GM19455 (cell line): Measurements from ENCODE around the gene KHNYN.
"Not testable (repeated sequence)": the region's sequence is repeated elsewhere in the genome, so short reads cannot be mapped to it uniquely, and the experiment has no call there.

Source experiments
- ATAC-seq: cut with Tn5 transposase; IDR thresholded peaks from one replicate; pipeline ENCODE4 v1.9.1; 2021; ENCODE audit not compliant: unreplicated experiment

The KHNYN gene

DNA sequence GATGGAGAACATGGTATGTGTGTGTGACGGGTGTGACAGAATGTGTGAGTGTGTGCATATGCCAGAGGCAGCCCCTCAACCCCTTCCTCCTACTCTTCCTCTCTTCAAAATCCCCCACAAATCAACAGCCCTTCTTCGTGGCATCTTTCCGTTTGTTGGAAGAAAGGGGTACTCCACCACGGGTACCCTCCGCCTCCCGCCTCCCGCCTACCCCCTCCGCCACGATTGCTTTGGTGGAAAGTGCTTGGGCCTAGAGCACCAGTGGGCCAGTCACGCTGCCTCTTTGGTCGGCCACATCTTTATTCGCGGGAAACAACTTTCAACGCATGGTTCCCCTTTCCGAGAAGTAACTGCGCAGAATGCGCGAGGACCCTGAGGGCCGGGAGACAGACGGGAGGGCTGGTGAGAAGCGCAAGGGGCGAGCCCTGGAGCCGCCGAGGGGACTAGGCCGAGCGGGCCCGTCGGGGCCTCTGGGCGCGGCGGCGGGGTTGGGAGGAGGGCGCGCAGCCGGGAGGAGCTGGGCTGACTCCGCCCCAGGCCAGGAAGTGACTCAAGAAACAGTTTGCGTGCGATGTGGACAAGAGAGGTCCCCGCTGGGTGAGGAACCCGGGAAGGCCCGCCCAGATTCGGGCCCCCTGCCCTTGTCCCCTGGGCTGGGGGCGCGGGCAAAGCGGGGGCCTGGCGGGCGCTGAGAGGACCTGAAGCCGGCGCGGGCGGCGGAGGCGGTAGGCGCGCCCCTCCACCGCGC, at the start of gene KHNYN, which contains the start of gene CBLN3:
TSS of gene KHNYN (plus strand) at position 560 of the 748 bp plus-strand sequence. CDS start 777 bp downstream, outside the sequence.
TSS of gene CBLN3 (minus strand) at position 274 of the 748 bp plus-strand sequence. CDS start 614 bp downstream, outside the sequence.
- peak; percentile 89 for ATAC-seq

DNA sequence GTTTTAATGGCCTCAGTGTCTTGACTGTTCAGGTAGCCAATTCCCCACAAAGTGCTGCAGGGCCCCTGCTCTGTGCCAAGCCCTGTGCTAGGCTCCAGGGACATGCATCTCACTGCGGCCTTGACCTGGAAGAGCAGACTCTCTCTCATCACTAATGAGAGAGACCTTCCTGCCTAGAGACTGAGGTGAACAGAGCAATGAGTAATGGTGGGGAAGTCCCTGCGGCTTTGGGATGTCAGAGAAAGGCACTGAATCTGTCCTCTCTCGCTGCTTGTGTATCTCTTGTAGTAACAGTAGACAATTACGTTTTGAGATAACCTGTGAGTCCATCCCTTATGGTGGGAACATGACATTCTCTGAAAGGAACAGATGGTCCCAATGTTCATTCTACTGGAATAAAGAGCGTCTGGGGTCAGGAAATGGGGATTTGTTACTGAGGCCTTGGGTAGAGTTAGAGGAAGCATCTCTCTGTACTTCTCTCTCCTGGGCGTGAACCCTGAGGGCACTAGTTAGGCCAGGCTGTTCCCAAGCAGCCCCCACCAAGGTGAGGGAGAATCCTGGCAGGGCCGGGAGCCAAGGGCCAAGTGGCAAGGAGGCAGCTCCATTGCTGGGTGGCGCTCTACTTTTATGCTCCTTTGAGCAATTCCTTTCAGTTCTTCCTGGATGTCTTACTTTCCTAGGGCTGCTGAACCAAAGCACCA, 48.2 kb upstream of the KHNYN start:
- no peak for ATAC-seq

DNA sequence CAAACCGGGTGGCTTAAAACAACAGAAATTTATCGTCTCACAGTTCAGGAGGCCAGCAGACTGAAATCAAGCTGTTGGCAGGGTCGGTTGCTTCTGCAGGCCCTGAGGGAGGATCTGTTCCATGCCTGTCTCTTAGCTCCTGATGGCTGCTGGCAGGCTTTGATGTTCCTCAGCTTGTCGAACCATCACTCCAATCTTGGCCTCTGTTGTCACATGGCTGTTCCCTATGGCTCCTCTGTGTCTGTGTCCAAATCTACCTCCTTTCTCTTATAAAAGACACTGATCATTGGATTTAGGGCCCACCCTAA, 47.7 kb upstream of the KHNYN start:
- ATAC-seq, result no peak

DNA sequence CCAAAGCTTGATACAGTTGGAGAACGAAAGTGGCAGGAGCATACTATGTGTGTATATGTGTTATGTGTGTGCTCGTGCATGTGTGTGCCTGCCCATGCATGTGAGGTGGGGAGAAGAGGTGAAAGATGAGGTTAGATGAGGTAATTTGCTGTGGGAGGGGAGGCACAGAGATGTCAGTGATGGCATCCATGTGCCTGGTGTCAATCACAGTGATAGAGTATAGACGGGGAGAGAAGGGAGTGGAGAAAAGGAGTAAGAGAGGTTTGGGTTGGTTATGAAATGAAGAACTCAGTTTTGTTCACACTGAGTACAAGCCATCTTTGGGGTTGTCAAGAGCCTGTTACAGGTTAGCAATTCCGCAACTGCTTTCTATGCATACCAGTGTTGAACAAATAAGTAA, 45.6 kb upstream of the KHNYN start:
- no peak for ATAC-seq

DNA sequence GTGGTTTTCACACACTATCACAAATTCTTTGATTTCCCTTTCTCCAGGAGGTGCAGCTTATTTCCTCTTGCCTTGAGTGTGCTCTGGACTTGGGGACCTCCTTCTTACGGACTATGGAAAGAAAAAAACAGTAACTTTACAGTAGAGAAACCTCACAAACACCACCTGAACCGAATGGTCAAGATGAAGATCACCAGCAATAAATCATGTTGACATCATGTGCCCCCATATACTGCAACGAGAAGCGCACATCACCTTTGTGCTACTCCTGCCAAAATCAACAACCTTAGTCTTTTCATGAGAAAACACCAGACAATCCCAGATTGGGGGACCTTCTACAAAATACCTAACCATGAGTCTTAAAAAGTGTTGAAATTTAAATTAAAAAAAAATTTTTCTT, 44.2 kb upstream of the KHNYN start:
- no peak for ATAC-seq

DNA sequence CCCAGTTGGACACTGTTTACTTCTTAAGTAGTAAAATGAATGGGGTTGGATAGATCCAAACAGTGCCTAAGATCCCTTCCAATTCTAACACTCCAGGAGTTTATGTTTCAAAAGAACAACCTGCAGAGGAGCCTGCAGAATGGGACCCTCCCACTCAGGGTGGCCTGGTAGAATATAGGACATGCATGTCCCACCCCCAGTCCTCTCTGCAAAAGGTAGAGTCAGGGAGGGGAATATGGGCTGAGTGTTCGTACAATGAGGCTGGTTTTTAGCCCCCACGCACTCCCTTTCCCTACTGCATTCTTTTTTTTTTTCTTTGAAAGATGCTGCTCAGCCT, 42.8 kb upstream of the KHNYN start:
- ATAC-seq, result no peak

DNA sequence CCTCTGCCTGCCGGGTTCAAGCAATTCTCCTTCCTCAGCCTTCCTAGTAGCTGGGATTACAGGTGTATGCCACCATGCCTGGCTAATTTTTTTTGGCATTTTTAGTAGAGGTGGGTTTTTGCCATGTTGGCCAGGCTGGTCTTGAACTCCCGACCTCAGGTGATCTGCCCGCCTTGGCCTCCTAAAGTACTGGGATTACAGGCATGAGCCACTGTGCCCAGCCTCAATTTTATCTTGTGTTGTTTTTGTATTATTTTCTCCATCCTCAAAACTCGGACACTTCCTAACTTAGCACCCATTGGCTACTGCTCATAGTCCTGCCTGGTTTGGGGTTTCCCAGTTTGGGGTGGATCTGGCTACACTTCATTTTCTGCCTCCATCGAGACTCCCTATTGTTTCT, 42.2 kb upstream of the KHNYN start:
- not testable (repeated sequence) for ATAC-seq

DNA sequence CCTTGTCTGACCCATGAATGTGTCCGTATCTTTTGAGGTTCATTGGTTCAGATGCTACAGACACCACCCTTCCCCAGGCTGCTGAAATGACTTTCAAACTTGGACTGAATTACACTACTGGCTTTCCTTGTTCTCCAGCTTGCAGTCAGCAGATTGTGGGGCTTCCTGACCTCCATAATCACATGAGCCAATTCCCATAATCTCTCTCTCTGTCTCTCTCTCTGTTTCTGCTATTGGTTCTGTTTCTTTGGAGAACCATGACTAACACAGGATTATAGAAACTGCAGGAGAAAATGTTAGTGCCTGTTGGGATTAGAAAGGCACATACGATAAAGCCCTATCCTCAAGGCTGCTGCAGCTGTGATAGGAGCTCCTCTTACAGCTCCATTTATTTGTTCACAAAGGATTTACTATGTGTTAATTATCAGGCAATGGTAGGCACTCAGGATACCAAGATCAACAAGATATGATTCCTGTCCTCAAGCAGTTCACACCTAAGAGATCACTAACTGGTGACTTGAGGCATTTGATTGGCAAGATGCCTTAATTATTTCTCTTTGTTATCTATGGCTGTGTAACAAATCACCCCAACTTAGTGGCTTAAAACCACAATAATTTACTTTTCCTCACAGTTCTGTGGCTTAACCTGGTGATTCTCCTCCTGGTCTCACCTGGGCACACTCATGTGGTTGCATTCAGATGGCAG, 41.1 kb upstream of the KHNYN start:
- no peak for ATAC-seq

DNA sequence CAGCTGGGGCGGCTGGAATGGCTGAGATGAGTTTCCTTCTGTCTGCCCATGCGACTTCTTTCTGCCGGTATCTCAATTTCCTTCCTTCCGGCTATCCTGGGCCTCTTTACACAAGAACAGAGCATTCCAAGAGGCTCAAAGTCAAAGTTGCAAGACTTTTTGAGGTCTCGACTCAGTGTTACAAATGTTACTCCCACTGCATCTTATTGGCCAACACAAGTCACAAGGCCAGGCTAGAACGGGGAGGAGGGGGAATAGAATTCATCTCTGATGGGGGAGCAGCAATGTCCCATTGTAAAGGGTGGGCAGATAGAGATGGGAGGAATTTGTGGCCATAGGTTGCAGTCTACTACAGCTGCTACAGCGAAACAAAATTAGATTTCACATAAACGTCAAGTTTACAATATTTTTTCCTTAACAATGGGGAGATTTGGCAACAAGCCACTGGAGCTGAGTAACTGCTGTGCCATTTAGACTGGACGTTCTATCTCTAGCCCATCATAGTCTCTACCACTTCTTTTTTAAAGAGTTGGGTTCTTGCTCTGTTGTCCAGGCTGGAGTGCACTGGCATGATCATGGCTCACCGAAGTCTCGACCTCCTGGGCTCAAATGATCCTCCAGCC, 40.4 kb upstream of the KHNYN start:
- ATAC-seq, result no peak

DNA sequence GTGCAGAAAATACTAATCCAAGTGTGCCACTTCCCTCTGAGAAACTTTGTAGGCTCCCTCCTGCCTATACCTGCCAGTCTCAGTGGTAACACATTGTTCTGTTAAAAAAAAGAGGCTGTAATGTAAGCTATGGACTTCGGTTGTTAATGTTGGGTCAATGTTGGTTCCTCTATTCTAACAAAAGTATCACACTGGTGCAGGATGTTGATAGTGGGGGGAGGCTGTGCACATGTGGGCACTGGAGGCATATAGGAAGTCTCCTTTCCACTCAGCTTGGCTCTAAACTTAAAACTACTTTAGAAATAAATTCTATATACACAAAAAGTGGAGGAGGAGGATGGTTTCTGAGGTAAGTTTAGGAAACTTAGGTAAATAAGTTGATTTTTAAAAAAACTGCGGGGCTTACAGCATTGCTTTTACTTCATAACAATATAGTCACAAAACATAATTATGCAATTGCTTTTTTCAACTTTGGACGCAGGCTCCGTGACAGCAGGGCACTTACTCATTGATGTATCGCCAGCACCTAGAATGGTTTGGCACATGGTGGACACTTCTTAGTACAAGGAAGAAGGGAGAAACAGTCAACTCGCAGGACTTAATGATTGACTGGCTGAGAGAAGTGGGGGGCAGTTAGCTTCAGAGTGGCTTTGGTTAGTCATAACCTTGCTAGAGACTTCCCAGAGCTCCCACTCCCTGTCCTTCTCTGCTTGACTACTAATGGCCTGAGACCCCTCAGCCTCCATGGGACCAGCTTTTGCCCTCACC, 38.9 kb upstream of the KHNYN start:
- ATAC-seq, result no peak

DNA sequence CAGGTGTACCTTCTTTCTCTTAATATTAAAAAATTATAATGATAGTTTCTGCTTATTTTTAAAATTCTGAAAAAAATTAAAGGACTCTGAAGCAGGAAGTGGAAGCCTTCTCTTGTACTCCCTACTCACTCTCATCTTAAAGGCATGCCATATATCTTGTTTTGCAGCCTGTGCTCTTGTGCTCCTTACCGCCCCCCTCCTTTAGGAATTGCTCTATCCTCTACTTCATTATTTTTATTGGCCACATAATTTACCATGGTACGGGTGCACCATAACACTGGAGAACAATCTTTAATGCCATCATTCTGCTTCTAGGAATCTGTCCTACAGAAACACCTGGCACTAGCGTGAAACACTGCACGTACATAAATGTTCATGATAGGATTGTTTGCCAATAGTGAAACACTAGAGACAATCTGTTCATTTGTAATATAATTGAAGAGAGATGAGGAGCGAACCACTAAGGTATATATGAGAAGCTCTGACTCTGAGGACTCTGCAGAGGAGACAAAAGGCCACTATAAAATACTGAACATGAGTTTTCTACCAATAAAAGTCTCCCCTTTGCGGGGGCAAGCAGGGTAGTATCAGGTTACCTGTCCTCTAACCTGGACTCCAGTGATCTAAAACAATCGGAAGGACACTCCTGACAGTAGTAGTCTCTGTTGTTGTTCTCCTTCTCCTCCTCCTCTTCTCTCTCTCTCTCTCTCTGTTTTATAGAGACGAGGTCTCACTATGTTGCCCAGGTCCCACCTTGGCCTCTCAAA, 37.2 kb upstream of the KHNYN start:
- no peak for ATAC-seq

DNA sequence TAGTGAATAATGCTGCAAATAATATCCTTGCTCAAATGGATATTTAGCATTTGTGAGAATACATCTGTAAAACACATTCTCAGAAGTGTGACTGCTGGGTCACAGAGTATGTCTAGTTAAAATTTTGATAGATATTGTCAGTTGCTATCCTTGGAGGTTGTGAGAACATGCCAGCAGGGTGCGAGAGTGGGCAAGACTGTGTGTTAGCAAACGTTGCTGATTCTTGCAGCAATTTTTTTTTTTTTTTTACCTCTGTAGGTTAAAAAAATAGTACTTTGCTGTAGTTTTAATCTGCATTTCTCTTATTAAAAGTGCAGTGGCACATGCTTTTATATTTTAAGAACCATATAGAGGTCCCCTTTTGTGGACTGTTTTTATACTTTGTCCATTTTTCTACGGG, 35.5 kb upstream of the KHNYN start:
- no peak for ATAC-seq

DNA sequence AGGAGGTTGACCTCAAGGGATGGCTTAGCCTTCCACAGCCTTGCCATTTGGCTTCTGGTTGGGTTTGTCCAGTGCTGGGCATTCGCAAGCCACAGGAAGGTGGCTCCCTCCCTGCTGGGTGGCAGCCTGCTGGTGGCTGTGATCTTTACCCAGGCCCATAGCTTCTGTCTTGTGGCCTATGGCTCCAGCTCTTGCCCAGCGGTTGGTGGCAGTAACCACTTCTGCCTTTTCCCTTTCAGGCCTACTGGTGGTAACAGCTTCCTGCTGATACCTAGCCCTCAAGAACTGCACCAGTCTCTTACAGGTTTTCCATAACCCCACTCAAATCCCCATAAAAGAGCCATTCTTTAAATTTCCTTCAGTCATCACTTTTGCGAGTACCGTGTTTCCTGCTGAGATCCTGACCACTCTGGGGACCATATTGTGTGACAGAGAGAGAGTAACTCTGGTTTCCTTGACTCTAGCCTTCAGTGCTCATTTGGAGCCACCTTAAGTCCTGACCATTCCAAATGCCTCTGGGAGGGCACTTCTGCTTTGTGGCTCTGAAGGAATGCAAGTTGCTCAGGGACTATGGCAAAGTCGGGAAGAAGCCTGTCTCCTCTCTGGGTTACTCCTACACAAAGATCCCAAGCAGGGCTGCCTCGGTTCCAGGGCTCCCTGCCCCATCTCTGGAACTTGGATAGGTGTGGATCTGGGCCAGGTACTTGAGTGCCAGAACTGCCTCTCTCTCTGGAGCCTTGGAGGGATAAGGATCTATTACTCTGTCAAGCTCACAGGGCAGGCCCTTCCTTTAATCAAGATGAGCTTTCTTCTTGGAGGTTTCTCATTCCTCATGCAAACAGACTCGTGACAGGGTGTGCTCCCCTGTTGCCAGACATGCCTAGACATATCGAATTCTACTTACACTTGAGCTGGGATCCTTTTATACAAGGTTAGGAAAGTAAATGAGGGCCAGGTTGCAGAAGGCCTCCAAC, 33.9 kb upstream of the KHNYN start:
- no peak for ATAC-seq

DNA sequence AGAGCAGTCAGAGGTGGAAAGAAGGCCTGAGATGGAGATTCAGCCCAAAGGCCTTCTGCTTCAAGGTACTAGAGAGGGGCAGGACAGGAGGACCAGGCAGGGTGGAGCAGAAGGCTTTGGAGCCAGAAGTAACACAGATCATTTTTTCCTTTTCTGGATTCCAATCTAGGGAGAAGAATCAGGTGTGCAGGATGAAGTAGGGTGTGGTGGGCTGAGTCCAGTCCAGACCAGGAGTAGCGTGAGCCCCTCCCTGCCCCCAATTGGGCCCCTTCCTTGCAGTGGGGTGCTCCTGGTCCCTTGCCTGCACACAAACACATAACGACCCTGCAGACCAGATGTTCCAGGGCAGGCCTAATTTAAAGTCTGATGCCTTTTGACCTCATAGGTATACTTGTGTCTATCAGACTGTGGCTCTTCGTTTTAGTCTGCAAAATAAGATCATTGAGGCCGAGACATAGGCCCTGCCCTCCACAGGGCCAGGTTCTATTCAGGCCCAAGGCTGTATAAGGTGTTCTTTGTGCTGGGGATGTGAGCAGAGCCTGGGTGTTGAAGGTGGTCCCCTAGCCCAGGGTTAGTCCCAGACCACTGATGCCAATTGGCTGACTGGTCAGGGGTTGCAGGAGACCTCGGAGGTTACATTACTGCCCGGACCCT, 32.0 kb upstream of the KHNYN start:
- no peak for ATAC-seq

DNA sequence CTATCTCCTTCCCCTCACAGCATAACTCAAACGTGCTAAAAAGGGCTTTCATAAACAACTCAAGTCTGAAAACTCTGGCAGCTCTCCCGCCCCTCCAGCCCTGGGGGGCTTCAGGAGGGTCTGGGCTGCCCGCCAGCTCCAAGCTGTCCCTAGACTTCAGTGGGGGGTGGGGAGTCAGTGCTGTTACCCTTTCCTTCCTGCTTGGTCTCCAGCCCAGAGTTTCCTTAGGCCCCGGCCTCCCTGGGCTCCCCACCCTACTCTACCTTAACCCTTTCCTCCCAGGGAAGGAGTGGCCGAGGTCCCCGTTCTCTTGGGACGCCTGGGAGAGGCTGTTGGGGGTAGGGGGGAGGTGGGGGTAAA, 31.5 kb upstream of the KHNYN start:
- ATAC-seq, result no peak

DNA sequence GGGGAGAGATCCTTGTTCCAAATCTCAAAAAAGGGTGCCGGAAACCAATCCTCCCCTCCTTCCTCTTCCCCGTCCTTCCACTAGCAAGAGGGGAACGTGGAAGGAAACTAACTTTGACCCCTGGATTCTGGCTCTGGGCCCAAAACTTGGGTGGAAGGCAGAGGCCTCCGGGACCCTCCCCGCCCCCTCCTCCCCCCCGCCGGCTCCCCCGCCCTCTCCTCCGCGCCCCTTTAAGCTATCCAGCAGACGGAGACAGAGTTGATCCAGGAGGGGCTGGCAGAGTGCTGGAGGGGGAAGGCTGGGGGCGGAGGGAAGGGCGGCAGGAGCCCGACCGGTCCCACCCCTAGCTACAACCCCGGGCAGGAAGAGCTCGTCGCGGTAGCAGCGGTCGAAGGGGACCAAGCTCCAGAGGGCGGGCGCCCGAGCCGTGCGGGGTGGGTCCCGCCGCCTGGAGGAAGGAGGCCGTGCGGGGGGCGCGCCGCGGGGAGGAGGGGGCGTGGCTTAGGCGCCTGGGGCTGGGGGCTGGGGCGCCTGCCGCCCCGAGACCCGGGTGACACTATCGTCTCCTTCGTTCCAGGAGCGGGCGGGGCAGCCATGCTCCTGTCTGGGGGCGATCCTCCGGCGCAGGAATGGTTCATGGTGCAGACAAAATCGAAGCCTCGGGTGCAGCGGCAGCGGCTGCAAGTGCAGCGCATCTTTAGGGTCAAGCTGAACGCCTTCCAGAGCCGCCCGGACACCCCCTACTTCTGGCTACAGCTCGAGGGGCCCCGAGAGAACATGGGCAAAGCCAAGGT, 30.9 kb upstream of the KHNYN start, which contains the start of gene NYNRIN:
TSS of gene NYNRIN (plus strand) at position 351 of the 794 bp plus-strand sequence. CDS start at position 595, 244 bp downstream.
- no peak for ATAC-seq

DNA sequence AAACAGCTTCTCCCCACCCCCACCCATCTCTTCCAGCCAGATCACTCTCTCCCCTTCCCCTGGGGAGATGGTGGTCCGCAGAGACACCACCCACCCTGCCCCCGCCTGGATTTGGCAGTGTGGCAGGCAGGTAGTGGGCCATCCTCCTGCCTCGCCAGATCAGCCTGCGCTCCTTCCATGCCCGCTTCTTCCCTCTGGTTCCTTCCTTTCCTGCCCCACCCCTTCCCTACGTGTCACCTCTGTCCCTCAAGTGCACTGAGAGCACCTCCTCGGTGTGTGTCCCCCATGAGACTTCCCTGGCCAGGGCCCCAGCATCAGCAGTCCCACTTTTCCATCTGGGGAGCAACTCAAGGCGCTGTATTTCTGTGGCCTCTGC, 30.3 kb upstream of the KHNYN start:
- ATAC-seq, result no peak
